Hypothalamus (tissue), 51 donors: ENCODE results near the gene TPK1.
"Not testable (repeated sequence)": the region's sequence is repeated elsewhere in the genome, so short reads cannot be mapped to it uniquely, and the experiment has no call there.

ENCODE experiments used
- DNase-seq, 51 donors: peaks; one replicate each; lab custom pipeline; 2025; lab: John Stamatoyannopoulos, UW

Gene TPK1

DNA sequence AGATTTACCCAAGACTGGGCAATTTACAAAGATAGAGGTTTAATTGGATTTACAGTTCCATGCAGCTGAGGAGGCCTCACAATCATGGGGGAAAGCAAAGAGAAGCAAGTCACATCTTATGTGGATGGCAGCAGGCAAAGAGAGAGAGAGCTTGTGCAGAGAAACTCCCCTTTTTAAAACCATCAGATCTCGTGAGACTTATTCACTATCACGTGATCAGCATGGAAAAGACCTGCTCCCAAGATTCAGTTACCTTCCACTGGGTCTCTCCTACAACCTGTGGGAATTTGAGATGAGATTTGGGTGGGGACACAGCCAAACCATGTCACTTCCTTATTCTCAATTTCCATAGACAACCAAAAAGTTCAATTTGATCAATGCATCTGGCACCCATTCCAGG lies 407.4 kb downstream of the TPK1 start:
- DNase-seq = no peak

GRCh38 chr7:144427539-144427938 lies 408.3 kb downstream of the TPK1 start:
- DNase-seq = not testable (repeated sequence)

GRCh38 chr7:144418931-144419330 lies 416.9 kb downstream of the TPK1 start:
- not testable (repeated sequence) for DNase-seq

- no peak for DNase-seq
Measured at GRCh38 chr7:144416341-144416740, 419.5 kb downstream of the TPK1 start.

GRCh38 chr7:144415858-144416257 lies 420.0 kb downstream of the TPK1 start:
- no peak for DNase-seq

DNA sequence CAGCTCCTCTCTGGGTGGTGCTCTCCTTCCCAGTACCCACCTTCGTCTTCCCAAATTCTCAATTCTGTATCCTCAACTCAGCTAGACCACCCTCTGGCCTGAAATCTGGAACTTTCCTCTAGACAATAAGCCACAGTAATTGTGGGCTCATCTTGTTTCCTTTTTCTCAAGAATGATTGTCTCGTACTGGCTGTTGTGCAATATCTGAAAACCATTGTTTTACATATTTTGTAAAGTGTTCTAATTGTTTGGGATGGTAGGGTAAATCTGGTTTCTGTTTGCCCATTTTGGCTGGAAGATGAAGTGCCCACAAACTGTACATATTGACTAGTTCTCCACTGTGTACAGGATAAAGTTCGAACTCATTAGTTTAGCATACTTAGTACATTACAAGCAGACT lies 421.0 kb downstream of the TPK1 start:
- no peak for DNase-seq

DNA sequence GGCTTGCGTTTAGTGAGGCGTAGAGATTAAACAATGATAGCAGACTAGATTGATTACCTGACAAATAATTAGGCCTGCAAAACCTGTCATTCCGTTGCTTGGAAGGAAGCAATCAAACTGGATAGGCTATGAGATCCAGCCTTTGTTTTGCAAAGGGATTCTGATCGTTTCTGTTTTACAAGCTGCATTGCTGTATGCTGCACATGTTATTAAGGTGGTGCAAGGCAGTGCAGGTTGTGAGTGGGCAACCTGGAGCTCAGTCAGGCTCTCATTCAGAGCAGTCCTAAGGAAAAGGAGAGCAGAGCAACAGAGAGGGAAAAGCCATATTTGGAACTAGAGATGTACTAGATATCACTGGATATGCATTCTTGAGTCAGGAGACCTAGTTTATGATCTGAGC lies 425.4 kb downstream of the TPK1 start:
- DNase-seq = no peak

- DNase-seq = no peak
Measured at GRCh38 chr7:144408121-144408520, 427.7 kb downstream of the TPK1 start.

GRCh38 chr7:144407266-144407931 lies 428.5 kb downstream of the TPK1 start:
- no peak for DNase-seq

DNA sequence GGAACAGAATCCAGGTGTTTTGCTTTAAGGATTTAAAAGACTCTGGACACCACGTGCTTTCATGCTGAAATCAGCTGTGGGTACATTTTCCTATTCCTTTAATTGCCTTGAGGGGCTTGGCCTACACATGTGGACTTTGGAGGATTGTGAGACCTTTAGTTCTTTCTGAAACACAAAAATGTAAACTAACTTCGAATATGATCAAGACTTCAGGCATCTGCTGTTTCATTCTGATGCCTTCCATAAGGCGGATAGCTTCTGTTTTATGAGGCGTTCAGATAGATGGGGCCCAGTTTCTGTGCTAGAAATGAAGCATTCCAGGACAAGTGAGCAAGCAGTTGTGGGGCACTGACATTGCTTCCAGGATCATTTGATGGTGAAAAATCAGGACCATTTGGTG lies 430.9 kb downstream of the TPK1 start:
- no peak for DNase-seq

GRCh38 chr7:144403649-144404061 lies 432.2 kb downstream of the TPK1 start, which contains the start of gene NOBOX:
Gene NOBOX (minus strand): TSS chr7:144403693.
- no peak for DNase-seq

GRCh38 chr7:144403102-144403501 lies 432.8 kb downstream of the TPK1 start:
- DNase-seq = no peak
